SK-N-SH (cell line): ENCODE results near the gene CD248. TPM values are rescaled to one million over a fixed set of nuclear protein-coding genes. Genes with fewer than 3 reads are reported as not detected.
A peak's percentile ranks its signal among the peaks of the same experiment; 100 is the strongest.

Source experiments
- CTCF ChIA-PET: fragments of 300-600, 350-600 bp; formaldehyde crosslinking; extraction: SDS; loops from one replicate; lab custom pipeline; 2021; lab: Yijun Ruan, JAX
- POLR2A ChIA-PET: fragments of 350-600 bp; sonication (Branson Sonifier 250); formaldehyde crosslinking; extraction: SDS; loops from one replicate; lab custom pipeline; 2020; ENCODE audit warnings: antibody characterized with exemption, inconsistent platforms; lab: Yijun Ruan, JAX
- DNase-seq: peaks from one replicate; pipeline ENCODE4 v3.0.0; 2012
- H2AFZ ChIP-seq: fragments of 200-600 bp; sonication (generic); 2 replicates; pipeline ENCODE4 v1.8.1; 2016; ENCODE audit warnings: antibody characterized with exemption, mild to moderate bottlenecking, low read depth
- H3F3A ChIP-seq: fragments of 200-600 bp; sonication (generic); replicated peaks from 2 replicates; pipeline ENCODE3; 2016; ENCODE audit warnings: antibody characterized with exemption, mild to moderate bottlenecking; ENCODE audit not compliant: insufficient read depth
- H3K27ac ChIP-seq, 2 experiments: fragments of 200-500 bp in 1 of 2; fragments of 200-600 bp in 1 of 2; sonication (Bioruptor generic) in 1 of 2; sonication (generic), shearing (Covaris generic) in 1 of 2; 2 replicates each; pipeline versions ENCODE4 v1.5.1 to v1.6.1; 2014 to 2016; ENCODE audit warnings: low read depth in 2 of 2, inconsistent platforms in 1 of 2, low read length in 1 of 2, mild to moderate bottlenecking in 1 of 2, mixed read lengths in 1 of 2
- H3K27me3 ChIP-seq: fragments of 200-600 bp; sonication (generic), shearing (Covaris generic); 2 replicates; pipeline ENCODE4 v1.6.1; 2016; ENCODE audit warnings: mixed run types; ENCODE audit not compliant: insufficient read depth
- H3K36me3 ChIP-seq, 2 experiments: fragments of 200-500 bp in 1 of 2; fragments of 200-600 bp in 1 of 2; sonication (Bioruptor generic) in 1 of 2; sonication (generic) in 1 of 2; replicated peaks in 1 of 2; 2 replicates each; pipeline versions ENCODE3 to v1.5.1; 2014 to 2016; ENCODE audit warnings: low read length in 1 of 2, mild to moderate bottlenecking in 1 of 2; ENCODE audit not compliant: insufficient read depth in 2 of 2, control insufficient read depth in 1 of 2
- H3K4me1 ChIP-seq, 2 experiments: fragments of 200-500 bp in 1 of 2; fragments of 200-600 bp in 1 of 2; sonication (Bioruptor generic) in 1 of 2; sonication (generic), shearing (Covaris generic) in 1 of 2; 2 replicates each; pipeline versions ENCODE4 v1.5.1 to v1.6.1; 2014 to 2016; ENCODE audit warnings: low read depth in 1 of 2, low read length in 1 of 2, mixed run types in 1 of 2; ENCODE audit not compliant: insufficient read depth in 2 of 2, control insufficient read depth in 1 of 2
- H3K4me2 ChIP-seq: fragments of 200-600 bp; sonication (generic), shearing (Covaris generic); 2 replicates; pipeline ENCODE4 v1.6.1; 2017; ENCODE audit warnings: mixed run types
- H3K4me3 ChIP-seq, 2 experiments: fragments of 200-500 bp in 1 of 2; fragments of 200-600 bp in 1 of 2; sonication (Bioruptor generic) in 1 of 2; sonication (generic), shearing (Covaris generic) in 1 of 2; 2 replicates each; pipeline versions ENCODE4 v1.5.1 to v1.8.1; 2014 to 2016; ENCODE audit warnings: low read depth in 2 of 2, inconsistent platforms in 1 of 2, low read length in 1 of 2, mild to moderate bottlenecking in 1 of 2, mixed read lengths in 1 of 2, moderate library complexity in 1 of 2
- H3K79me2 ChIP-seq: fragments of 200-600 bp; sonication (generic); 2 replicates; pipeline ENCODE4 v1.8.1; 2017; ENCODE audit warnings: mild to moderate bottlenecking; ENCODE audit not compliant: insufficient read depth
- H3K9ac ChIP-seq: fragments of 200-600 bp; sonication (generic); 2 replicates; pipeline ENCODE4 v1.6.1; 2017; ENCODE audit warnings: mixed run types
- H3K9me2 ChIP-seq: fragments of 200-600 bp; sonication (generic); 2 replicates; pipeline ENCODE4 v1.6.1; 2017; ENCODE audit warnings: mixed run types
- H3K9me3 ChIP-seq: fragments of 200-600 bp; sonication (generic); 2 replicates; pipeline ENCODE4 v1.6.1; 2017; ENCODE audit warnings: mixed run types, mild to moderate bottlenecking, moderate library complexity
- H4K20me1 ChIP-seq: fragments of 200-600 bp; sonication (generic); 2 replicates; pipeline ENCODE4 v1.6.1; 2017; ENCODE audit warnings: mild to moderate bottlenecking, mixed run types; ENCODE audit not compliant: insufficient read depth
- FOXJ3 ChIP-seq: sonication (generic); formaldehyde crosslinking; IDR thresholded peaks from 2 replicates; pipeline ENCODE4 v1.5.1; 2020; ENCODE audit warnings: mild to moderate bottlenecking, missing genetic modification reagents
- FOXM1 ChIP-seq: IDR thresholded peaks from 2 replicates; pipeline ENCODE4 v1.4.0; 2012; ENCODE audit warnings: low read depth, mild to moderate bottlenecking
- JUND ChIP-seq: IDR thresholded peaks from 2 replicates; pipeline ENCODE4 v1.4.0; 2012
- MEF2A ChIP-seq: IDR thresholded peaks from 2 replicates; pipeline ENCODE4 v1.4.0; 2012; ENCODE audit warnings: low read depth, borderline replicate concordance
- MXI1 ChIP-seq: IDR thresholded peaks from 2 replicates; pipeline ENCODE4 v1.6.1; 2012; ENCODE audit warnings: mild to moderate bottlenecking, low read depth, low read length, improper control_type of control experiment
- PBX3 ChIP-seq: IDR thresholded peaks from 2 replicates; pipeline ENCODE4; 2012
- RAD21 ChIP-seq: IDR thresholded peaks from 2 replicates; pipeline ENCODE4 v1.6.1; 2012; ENCODE audit warnings: mild to moderate bottlenecking, low read length
- REST ChIP-seq: IDR thresholded peaks from 2 replicates; pipeline ENCODE4 v1.6.1; 2012; ENCODE audit warnings: mild to moderate bottlenecking, low read depth, low read length, moderate library complexity
- RFX5 ChIP-seq: IDR thresholded peaks from 2 replicates; pipeline ENCODE4 v1.6.1; 2012; ENCODE audit warnings: mild to moderate bottlenecking, improper control_type of control experiment, low read length
- WGBS: methylation state at CpG from one replicate; pipeline ENCODE4 v1.1.6; 2017; ENCODE audit warnings: low lambda C conversion rate; 5-methylcytosine and 5-hydroxymethylcytosine counted together
- polyA plus RNA-seq, 3 experiments: library from polyadenylated mRNA; depleted of rRNA; stranded (reverse); fragments of >200 nt; gene quantifications; 2 replicates each; pipeline ENCODE4 v1.2.3, GENCODE V29; 2012
- TF ChIP-seq, protein P1 (sequence below): IDR thresholded peaks from 2 replicates; pipeline ENCODE4 v1.4.0; 2012; ENCODE audit warnings: low read depth, borderline replicate concordance
- TF ChIP-seq, protein P2 (sequence below): fragments of 200-600 bp; sonication (generic); IDR thresholded peaks from 2 replicates; pipeline ENCODE4 v1.6.1; 2017; ENCODE audit warnings: antibody characterized with exemption, mild to moderate bottlenecking, moderate library complexity

CD248 gene
- polyA plus RNA-seq, 1 of the 3 experiments (the other 2 are of a cell fraction): 7.7 TPM

GRCh38 chr11:66267379-66268243, 49.2 kb downstream of the CD248 start (continued):
- TF ChIP-seq, protein P1, sequence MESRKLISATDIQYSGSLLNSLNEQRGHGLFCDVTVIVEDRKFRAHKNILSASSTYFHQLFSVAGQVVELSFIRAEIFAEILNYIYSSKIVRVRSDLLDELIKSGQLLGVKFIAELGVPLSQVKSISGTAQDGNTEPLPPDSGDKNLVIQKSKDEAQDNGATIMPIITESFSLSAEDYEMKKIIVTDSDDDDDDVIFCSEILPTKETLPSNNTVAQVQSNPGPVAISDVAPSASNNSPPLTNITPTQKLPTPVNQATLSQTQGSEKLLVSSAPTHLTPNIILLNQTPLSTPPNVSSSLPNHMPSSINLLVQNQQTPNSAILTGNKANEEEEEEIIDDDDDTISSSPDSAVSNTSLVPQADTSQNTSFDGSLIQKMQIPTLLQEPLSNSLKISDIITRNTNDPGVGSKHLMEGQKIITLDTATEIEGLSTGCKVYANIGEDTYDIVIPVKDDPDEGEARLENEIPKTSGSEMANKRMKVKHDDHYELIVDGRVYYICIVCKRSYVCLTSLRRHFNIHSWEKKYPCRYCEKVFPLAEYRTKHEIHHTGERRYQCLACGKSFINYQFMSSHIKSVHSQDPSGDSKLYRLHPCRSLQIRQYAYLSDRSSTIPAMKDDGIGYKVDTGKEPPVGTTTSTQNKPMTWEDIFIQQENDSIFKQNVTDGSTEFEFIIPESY: peak; percentile 94
- TF ChIP-seq MXI1: peak; percentile 30; the same call in 1 of the 2 replicates
- TF ChIP-seq REST: no peak
- TF ChIP-seq RFX5: no peak
- no peak for TF ChIP-seq FOXJ3 (CRISPR knock-in tag)
- TF ChIP-seq RAD21: no peak
- TF ChIP-seq FOXM1: no peak
- TF ChIP-seq, all 33 proteins: peak for 7

DNA sequence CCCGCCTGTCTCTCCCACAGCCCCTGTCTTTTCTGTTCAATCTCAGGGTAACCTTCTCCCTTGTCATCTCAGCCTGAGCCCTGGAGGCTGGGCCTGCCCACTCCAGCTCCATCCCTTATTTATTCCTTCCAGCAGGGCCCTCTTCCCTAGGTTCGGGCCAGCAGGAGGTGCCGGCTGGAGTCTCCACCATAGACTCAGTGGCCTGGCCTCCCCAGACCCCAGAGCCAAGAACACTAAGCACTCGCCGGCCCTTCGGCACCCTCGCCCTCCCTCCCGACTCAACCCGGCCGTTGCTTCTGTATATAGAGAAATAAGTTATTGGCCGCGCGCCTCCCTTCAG, 49.8 kb downstream of the CD248 start:
- POLR2A ChIA-PET: interaction anchor here (0.6 to 2.3 kb wide), 9 partner anchors 8 to 105 kb away, joined by 3 to 8 read pairs (median 6); partner anchors contain the start of genes RIN1 and YIF1A

More for the DNA sequence above, 49.8 kb downstream of the CD248 start:
- Histone ChIP-seq H3K79me2 (peaks cover 34% of the 10 kb centered on the region), H3F3A (peaks cover 16% of the 10 kb centered on the region), H3K9me3 (no peaks in the 10 kb centered on the region), H3K4me2 (peak overlapping the region; percentile 96), H3K9ac (peak overlapping the region; percentile 8; the same call in 1 of the 2 replicates), H3K4me3 (peak overlapping the region; percentile 72 to 89), H4K20me1 (no peaks in the 10 kb centered on the region; the same call in 1 of the 2 replicates), H3K9me2 (no peaks in the 10 kb centered on the region), H3K27me3 (no peaks in the 10 kb centered on the region), H3K4me1 (peaks cover 11 to 14% of the 10 kb centered on the region in 2 experiments; a peak in 2 of 4 replicates), H3K36me3 (peaks cover 10 to 44% of the 10 kb centered on the region in 2 experiments), H2AFZ (no peak overlapping the region), H3K27ac (peak overlapping the region; percentile 75 to 84)
- 41% methylated on average over 13 of the region's 13 CpGs for WGBS
- CTCF ChIA-PET: interaction anchor here (1.0 to 9.4 kb wide), 10 partner anchors 13 to 199 kb away, joined by 3 to 111 read pairs (median 4); partner anchors contain the start of genes CNIH2, RIN1 and YIF1A
- TF ChIP-seq, protein P2, sequence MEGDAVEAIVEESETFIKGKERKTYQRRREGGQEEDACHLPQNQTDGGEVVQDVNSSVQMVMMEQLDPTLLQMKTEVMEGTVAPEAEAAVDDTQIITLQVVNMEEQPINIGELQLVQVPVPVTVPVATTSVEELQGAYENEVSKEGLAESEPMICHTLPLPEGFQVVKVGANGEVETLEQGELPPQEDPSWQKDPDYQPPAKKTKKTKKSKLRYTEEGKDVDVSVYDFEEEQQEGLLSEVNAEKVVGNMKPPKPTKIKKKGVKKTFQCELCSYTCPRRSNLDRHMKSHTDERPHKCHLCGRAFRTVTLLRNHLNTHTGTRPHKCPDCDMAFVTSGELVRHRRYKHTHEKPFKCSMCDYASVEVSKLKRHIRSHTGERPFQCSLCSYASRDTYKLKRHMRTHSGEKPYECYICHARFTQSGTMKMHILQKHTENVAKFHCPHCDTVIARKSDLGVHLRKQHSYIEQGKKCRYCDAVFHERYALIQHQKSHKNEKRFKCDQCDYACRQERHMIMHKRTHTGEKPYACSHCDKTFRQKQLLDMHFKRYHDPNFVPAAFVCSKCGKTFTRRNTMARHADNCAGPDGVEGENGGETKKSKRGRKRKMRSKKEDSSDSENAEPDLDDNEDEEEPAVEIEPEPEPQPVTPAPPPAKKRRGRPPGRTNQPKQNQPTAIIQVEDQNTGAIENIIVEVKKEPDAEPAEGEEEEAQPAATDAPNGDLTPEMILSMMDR: peak; percentile 22
- no peak for TF ChIP-seq JUND
- TF ChIP-seq MEF2A: no peak
- no peak for TF ChIP-seq PBX3
- DNase-seq: no peak
